Adrenal gland (tissue), 12 donors: Measurements from ENCODE around the gene PSD2. TPM values are rescaled to one million over a fixed set of nuclear protein-coding genes. Genes with fewer than 3 reads are reported as not detected.

Source experiments
- DNase-seq, 7 donors: peaks; one replicate each; pipeline ENCODE4 v3.0.0-alpha.2; 2019 to 2020
- H3K27ac ChIP-seq, 5 donors: fragments of 200-600 bp; sonication (generic) in 4 of 5; 1 replicate in 3 of 5; 2 replicates in 2 of 5; pipeline versions ENCODE4 v1.5.1 to v1.8.0; 2016 to 2020; ENCODE audit warnings: mild to moderate bottlenecking in 1 of 5
- H3K27me3 ChIP-seq: fragments of 200-600 bp; 2 replicates; pipeline ENCODE4 v1.8.0; 2021
- H3K36me3 ChIP-seq, 2 donors: fragments of 200-600 bp; replicated peaks in 1 of 2; 1 replicate in 1 of 2; 2 replicates in 1 of 2; pipeline versions ENCODE4 v1.5.1 to v1.8.0; 2018 to 2022
- H3K4me1 ChIP-seq, 2 donors: fragments of 200-600 bp; replicated peaks in 1 of 2; 1 replicate in 1 of 2; 2 replicates in 1 of 2; pipeline versions ENCODE4 v1.5.1 to v1.8.0; 2018 to 2021
- H3K4me3 ChIP-seq, 4 donors: fragments of 200-600 bp; sonication (generic) in 3 of 4; one replicate each; pipeline ENCODE4 v1.5.1; 2016 to 2018
- H3K9me3 ChIP-seq, 3 donors: fragments of 200-600 bp; sonication (generic) in 1 of 3; replicated peaks in 1 of 3; 1 replicate in 2 of 3; 2 replicates in 1 of 3; pipeline versions ENCODE4 v1.5.1 to v1.8.0; 2016 to 2021
- CTCF ChIP-seq, 6 experiments: fragments of 450-650 bp in 4 of 6; fragments of 200-600 bp in 2 of 6; sonication (generic) in 1 of 6; IDR thresholded peaks; 1 replicate in 5 of 6; 2 replicates in 1 of 6; pipeline versions ENCODE4 v1.5.1 to v1.8.0; 2016 to 2021; ENCODE audit warnings: antibody characterized with exemption in 6 of 6, mild to moderate bottlenecking in 2 of 6, moderate library complexity in 1 of 6
- POLR2A ChIP-seq, 2 donors: fragments of 450-650 bp; IDR thresholded peaks; one replicate each; pipeline ENCODE4 v1.6.1; 2017; ENCODE audit warnings: antibody characterized with exemption in 2 of 2, mild to moderate bottlenecking in 2 of 2, moderate library complexity in 1 of 2
- WGBS, 4 donors: extraction: QIAGEN DNeasy Blood & Tissue Kit in 2 of 4; methylation state at CpG; one replicate each; pipeline versions ENCODE4 v1.1.5 to v1.1.7; 2013 to 2017; 5-methylcytosine and 5-hydroxymethylcytosine counted together
- intact Hi-C, 2 donors: fragments of 100-400 bp; cut with DNase I; formaldehyde crosslinking; loops; one replicate each; pipeline versions ENCODE4 v1.14.1 to v1.15.0; 2022 to 2023
- polyA plus RNA-seq, 3 donors: library from polyadenylated mRNA; stranded (reverse); fragments of 200-250 nt in 2 of 3; fragments of 350-450 nt in 1 of 3; fragmentation: Illumina TruSeq in 1 of 3; extraction: RNeasy Lipid Tissue Mini Kit (QIAGEN cat#74804) in 1 of 3; gene quantifications; one replicate each; pipeline ENCODE4 v1.2.3, GENCODE V29; 2013 to 2014
- total RNA-seq, 9 donors: library from RNA; depleted of rRNA in 4 of 9; stranded (reverse); fragments of >200 nt in 4 of 9; fragments of 120-200 nt in 1 of 9; fragmentation: NEBNext Ultra II Directional in 1 of 9; extraction: Animal tissue kit (Norgen Biotek cat#: 25700) in 1 of 9; gene quantifications; one replicate each; pipeline versions ENCODE4 v1.1.0 to v1.2.4, GENCODE V29; 2013 to 2023
- donor health status: healthy with polysubstance abuse.
- donor health status: Bipolar disorder and iron deficiency.
- donor health status: DM: yes; HTN: yes; CAD: no.
- donor health status: DM: no; HTN: no; CAD: no.
- donor health status: DM: no; HTN: no; CAD: no.
- donor health status: DM: yes; HTN: yes; CAD: no.

The PSD2 gene
- total and polyA plus RNA-seq, 12 donors = 0.11 to 0.46 (median 0.24) TPM; not detected in 5

- Histone ChIP-seq H3K4me3 (no peak overlapping the region), H3K9me3 (no peaks in the 10 kb centered on the region), H3K27ac (no peak overlapping the region), H3K4me1 (no peaks in the 10 kb centered on the region), H3K36me3 (no peaks in the 10 kb centered on the region), H3K27me3 (no peaks in the 10 kb centered on the region)
- intact Hi-C loops = no loop called here
- 76 to 86% (median 82%) methylated on average over 6 of the region's 6 CpGs for WGBS, 4 donors
- TF ChIP-seq POLR2A (IDR thresholded peaks at IDR 0.05) (no peak), CTCF (IDR thresholded peaks at IDR 0.05) (no peak)
- no peak for DNase-seq
Observed at GRCh38 chr5:139829471-139829870, 33.9 kb downstream of the PSD2 start.

- Histone ChIP-seq H3K36me3 (no peaks in the 10 kb centered on the region), H3K27me3 (no peaks in the 10 kb centered on the region), H3K4me1 (no peaks in the 10 kb centered on the region), H3K27ac (no peak overlapping the region), H3K4me3 (no peak overlapping the region), H3K9me3 (no peaks in the 10 kb centered on the region)
- WGBS, 4 donors = 59 to 87% (median 69%) methylated on average over 3 of the region's 3 CpGs
- no peak for DNase-seq
- intact Hi-C loops = no loop called here
- no peak for TF ChIP-seq POLR2A (IDR thresholded peaks at IDR 0.05)
- no peak for TF ChIP-seq CTCF (IDR thresholded peaks at IDR 0.05)
Observed at GRCh38 chr5:139831624-139832023, 36.0 kb downstream of the PSD2 start.

- WGBS, 4 donors = 47 to 75% (median 63%) methylated on average over 3 of the region's 3 CpGs
- intact Hi-C loops = no loop called here
- no peaks in the 10 kb centered on the region for H3K27me3 ChIP-seq
- H3K9me3 ChIP-seq = no peaks in the 10 kb centered on the region
- no peaks in the 10 kb centered on the region for H3K4me1 ChIP-seq
- TF ChIP-seq CTCF (IDR thresholded peaks at IDR 0.05) = no peak
- TF ChIP-seq POLR2A (IDR thresholded peaks at IDR 0.05) = no peak
- H3K36me3 ChIP-seq = no peaks in the 10 kb centered on the region
- H3K27ac ChIP-seq = no peak overlapping the region
- DNase-seq = no peak
- no peak overlapping the region for H3K4me3 ChIP-seq
Observed at GRCh38 chr5:139833525-139833924, 37.9 kb downstream of the PSD2 start.

GRCh38 chr5:139835656-139836055, 40.0 kb downstream of the PSD2 start:
- Histone ChIP-seq H3K9me3 (no peaks in the 10 kb centered on the region), H3K27me3 (no peaks in the 10 kb centered on the region), H3K36me3 (no peaks in the 10 kb centered on the region), H3K4me1 (no peaks in the 10 kb centered on the region), H3K4me3 (no peak overlapping the region), H3K27ac (no peak overlapping the region)
- intact Hi-C loops = no loop called here
- TF ChIP-seq CTCF (IDR thresholded peaks at IDR 0.05) = no peak
- TF ChIP-seq POLR2A (IDR thresholded peaks at IDR 0.05) = no peak
- DNase-seq = no peak
- 44 to 61% (median 59%) methylated on average over 3 of the region's 3 CpGs for WGBS, 4 donors
